ENCODE measurements around the gene TMEM273. TPM values are rescaled to one million over a fixed set of nuclear protein-coding genes. Genes with fewer than 3 reads are reported as not detected.

Gene TMEM273
- total RNA-seq, 1 donor from 2014 or later = not detected

DNA sequence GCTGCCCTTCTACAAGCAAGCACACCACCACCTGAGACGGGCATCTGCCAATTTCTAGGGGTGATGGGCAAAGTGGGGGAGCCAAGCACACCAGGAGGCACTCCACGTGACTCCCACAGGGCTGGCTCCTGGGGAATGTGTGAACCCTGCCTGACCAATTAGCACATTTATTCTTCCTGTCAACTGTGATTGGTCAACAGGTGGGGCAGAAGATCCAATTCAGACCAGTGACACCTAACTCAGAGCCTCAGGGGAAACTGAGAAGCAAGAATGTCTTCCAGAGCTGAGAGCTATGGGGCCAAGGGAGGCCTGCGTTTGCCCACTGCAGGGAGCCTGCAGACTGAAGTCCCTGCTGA, 15.4 kb downstream of the TMEM273 start:
- Mint-ChIP-seq H3K27me3 (ENCODE audit: unreplicated experiment) (no peaks in the 10 kb centered on the region), H3K4me1 (ENCODE audit: unreplicated experiment) (peaks cover 5% of the 10 kb centered on the region), H3K36me3 (ENCODE audit: unreplicated experiment) (no peaks in the 10 kb centered on the region), H3K4me3 (ENCODE audit: unreplicated experiment) (no peak overlapping the region), H3K27ac (ENCODE audit: unreplicated experiment) (no peak overlapping the region), H3K9me3 (ENCODE audit: unreplicated experiment) (no peaks in the 10 kb centered on the region)
- TF ChIP-seq, protein P1, sequence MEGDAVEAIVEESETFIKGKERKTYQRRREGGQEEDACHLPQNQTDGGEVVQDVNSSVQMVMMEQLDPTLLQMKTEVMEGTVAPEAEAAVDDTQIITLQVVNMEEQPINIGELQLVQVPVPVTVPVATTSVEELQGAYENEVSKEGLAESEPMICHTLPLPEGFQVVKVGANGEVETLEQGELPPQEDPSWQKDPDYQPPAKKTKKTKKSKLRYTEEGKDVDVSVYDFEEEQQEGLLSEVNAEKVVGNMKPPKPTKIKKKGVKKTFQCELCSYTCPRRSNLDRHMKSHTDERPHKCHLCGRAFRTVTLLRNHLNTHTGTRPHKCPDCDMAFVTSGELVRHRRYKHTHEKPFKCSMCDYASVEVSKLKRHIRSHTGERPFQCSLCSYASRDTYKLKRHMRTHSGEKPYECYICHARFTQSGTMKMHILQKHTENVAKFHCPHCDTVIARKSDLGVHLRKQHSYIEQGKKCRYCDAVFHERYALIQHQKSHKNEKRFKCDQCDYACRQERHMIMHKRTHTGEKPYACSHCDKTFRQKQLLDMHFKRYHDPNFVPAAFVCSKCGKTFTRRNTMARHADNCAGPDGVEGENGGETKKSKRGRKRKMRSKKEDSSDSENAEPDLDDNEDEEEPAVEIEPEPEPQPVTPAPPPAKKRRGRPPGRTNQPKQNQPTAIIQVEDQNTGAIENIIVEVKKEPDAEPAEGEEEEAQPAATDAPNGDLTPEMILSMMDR (IDR thresholded peaks at IDR 0.05) = no peak
- DNase-seq (ENCODE audit: extremely low spot score, unreplicated experiment) = no peak

DNA sequence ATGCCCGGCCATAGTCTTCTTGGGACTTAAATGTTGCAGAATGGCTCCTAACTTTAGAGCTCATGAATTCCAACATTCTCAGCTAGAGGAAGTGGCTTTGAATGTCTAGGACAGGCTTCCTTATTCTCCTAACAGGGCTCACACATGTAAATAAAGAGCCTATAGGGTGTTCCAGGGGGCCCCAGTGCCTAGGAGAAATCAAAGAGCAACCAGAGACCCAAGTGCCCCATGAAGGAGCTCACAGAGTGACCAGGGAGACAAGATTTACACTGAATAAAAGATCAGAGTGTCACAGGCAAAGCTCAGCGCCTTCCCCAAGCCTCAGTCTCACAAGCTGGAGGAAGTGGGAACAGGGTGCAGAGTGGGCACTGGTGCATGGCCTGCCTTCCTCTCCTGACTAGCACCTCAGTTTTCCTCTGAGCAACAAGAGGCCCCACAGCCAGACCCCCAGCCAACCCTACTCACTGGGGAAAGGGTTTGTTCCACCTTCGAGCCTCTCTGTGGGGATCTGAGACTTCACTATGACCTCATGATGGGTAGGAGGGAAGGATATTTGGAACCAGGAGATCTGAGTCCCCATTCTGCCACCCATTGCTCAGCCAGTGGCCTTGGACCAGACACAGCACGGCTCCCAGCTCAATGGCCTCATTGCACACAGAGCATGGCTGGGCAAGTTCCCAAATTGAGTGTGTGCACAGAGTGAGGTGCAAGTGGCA, 16.0 kb downstream of the TMEM273 start:
- Mint-ChIP-seq H3K4me1 (ENCODE audit: unreplicated experiment) (peaks cover 1% of the 10 kb centered on the region), H3K36me3 (ENCODE audit: unreplicated experiment) (no peaks in the 10 kb centered on the region), H3K27ac (ENCODE audit: unreplicated experiment) (no peak overlapping the region), H3K27me3 (ENCODE audit: unreplicated experiment) (no peaks in the 10 kb centered on the region), H3K4me3 (ENCODE audit: unreplicated experiment) (no peak overlapping the region), H3K9me3 (ENCODE audit: unreplicated experiment) (no peaks in the 10 kb centered on the region)
- TF ChIP-seq, protein P1 (IDR thresholded peaks at IDR 0.05) = no peak
- no peak for DNase-seq (ENCODE audit: extremely low spot score, unreplicated experiment)

DNA sequence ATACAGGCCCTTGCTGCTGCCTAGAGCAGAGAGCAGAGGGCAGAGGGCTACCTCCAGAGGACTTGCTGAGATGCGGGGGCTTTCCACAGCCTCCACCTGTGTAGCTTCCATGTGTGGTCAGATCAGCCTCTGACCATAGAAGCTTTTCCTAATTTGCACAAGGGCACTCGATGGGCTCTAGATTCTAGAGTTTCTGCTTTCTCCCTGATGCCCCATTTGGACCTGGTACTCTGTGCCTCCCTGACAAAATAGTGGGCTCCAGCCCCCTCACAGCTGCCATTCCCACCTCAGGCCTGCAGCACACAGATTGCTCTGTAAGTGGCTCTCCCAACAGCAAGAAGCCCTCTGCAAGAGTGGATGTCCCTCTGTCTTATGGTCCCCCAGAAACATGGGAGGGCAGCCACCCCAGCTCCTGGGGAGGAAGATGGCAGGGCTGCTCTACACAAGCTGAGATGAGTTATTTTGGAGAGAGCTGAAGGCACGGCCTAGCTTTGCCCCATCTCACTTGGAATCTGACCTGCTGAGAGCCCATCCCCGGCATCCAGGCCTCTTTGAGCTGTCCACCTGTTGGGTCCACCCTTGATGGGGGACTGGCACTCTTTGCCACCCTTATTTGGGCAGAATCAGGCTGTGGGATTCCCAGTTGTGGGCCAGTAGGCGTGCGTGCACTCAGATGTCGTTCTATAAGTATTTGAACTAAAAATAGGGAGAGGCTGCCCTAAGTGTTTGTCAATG, 16.7 kb downstream of the TMEM273 start:
- DNase-seq (ENCODE audit: extremely low spot score, unreplicated experiment) = no peak
- Mint-ChIP-seq H3K36me3 (ENCODE audit: unreplicated experiment) (no peaks in the 10 kb centered on the region), H3K4me3 (ENCODE audit: unreplicated experiment) (no peak overlapping the region), H3K27me3 (ENCODE audit: unreplicated experiment) (no peaks in the 10 kb centered on the region), H3K9me3 (ENCODE audit: unreplicated experiment) (no peaks in the 10 kb centered on the region), H3K27ac (ENCODE audit: unreplicated experiment) (no peak overlapping the region), H3K4me1 (ENCODE audit: unreplicated experiment) (no peaks in the 10 kb centered on the region)
- TF ChIP-seq, protein P1 (IDR thresholded peaks at IDR 0.05) = no peak

DNA sequence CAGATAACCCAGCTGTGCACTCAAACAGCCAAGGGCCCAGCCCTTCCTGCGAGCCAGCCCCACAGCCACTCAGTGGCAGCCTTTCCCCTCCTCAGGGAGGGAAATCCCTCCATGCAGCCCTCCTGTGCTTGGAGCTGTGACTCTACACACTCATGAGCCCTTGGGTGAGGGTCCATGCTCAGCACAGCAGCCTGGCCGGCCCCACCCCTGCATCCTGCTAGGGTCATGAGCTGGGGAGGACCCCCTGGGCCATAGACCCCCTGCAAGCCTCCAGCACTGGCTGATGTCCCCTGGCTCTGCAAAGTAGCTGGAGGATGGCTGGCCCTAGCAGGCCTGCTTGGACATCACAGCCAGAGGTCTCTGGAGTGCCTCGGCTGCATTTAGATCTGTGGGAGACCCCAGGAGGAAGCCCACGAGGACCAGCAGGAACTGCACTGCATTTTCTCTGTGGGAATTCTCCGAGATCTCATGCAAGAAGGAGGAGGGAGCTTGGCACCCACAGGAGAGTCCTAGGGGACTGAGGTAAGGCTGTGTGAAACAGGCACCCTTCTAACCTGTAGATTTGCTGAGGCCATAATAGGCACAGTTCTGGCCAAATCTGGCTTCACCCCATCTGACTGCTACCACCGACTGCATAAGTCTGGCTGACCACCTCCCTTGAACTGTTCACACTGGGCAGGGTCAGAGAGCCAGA, 17.4 kb downstream of the TMEM273 start:
- H3K9me3 Mint-ChIP-seq (ENCODE audit: unreplicated experiment) = no peaks in the 10 kb centered on the region
- no peak overlapping the region for H3K4me3 Mint-ChIP-seq (ENCODE audit: unreplicated experiment)
- no peak for DNase-seq (ENCODE audit: extremely low spot score, unreplicated experiment)
- no peaks in the 10 kb centered on the region for H3K27me3 Mint-ChIP-seq (ENCODE audit: unreplicated experiment)
- no peaks in the 10 kb centered on the region for H3K4me1 Mint-ChIP-seq (ENCODE audit: unreplicated experiment)
- H3K36me3 Mint-ChIP-seq (ENCODE audit: unreplicated experiment) = no peaks in the 10 kb centered on the region
- H3K27ac Mint-ChIP-seq (ENCODE audit: unreplicated experiment) = no peak overlapping the region
- TF ChIP-seq, protein P1 (IDR thresholded peaks at IDR 0.05) = no peak

DNA sequence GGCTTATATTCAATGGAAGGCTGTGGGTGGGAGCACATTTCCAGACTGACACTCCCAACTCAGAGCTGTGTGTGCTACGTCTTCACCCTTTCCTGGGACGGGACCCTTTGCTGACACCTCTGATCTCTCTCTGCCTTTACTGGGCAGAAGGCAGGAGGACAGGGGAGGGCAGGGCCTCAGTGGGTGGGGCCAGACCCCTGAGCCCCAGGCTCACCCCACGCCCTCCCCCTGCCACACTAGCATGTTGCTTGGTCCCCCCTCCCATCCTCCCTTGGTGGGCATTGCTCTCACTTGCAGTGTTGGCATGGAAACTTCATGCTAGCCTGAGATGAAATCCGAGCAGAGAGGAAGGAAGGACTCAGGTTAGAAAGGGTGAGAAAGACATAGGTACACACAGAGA, 18.4 kb downstream of the TMEM273 start:
- DNase-seq (ENCODE audit: extremely low spot score, unreplicated experiment) = no peak
- no peak overlapping the region for H3K4me3 Mint-ChIP-seq (ENCODE audit: unreplicated experiment)
- H3K27me3 Mint-ChIP-seq (ENCODE audit: unreplicated experiment) = no peaks in the 10 kb centered on the region
- H3K27ac Mint-ChIP-seq (ENCODE audit: unreplicated experiment) = no peak overlapping the region
- no peaks in the 10 kb centered on the region for H3K36me3 Mint-ChIP-seq (ENCODE audit: unreplicated experiment)
- H3K4me1 Mint-ChIP-seq (ENCODE audit: unreplicated experiment) = no peaks in the 10 kb centered on the region
- TF ChIP-seq, protein P1 (IDR thresholded peaks at IDR 0.05) = no peak
- H3K9me3 Mint-ChIP-seq (ENCODE audit: unreplicated experiment) = no peaks in the 10 kb centered on the region
